Stimulated activated naive CD4-positive, alpha-beta T cell treated with Interleukin-2 at 50 U/mL for 16 hours (primary cell): ENCODE measurements around the gene ZNF786.

ENCODE experiments used
- DNase-seq: peaks from one replicate; lab custom pipeline; 2025; lab: John Stamatoyannopoulos, UW

Gene ZNF786

GRCh38 chr7:149028346-149029109, 62.0 kb downstream of the ZNF786 start, which contains the start of gene PDIA4:
TSS of gene PDIA4 (minus strand) at chr7:149028505. CDS start at chr7:149028408, 97 bp downstream.
- DNase-seq: peak; percentile 100

- no peak for DNase-seq
These were observed 62.7 kb downstream of the ZNF786 start for GRCh38 chr7:149027611-149028345.

- DNase-seq: no peak
These were observed 63.5 kb downstream of the ZNF786 start for GRCh38 chr7:149027055-149027454.

- no peak for DNase-seq
These were observed 66.9 kb downstream of the ZNF786 start for GRCh38 chr7:149023662-149024061.

GRCh38 chr7:149022756-149023360, 67.7 kb downstream of the ZNF786 start:
- no peak for DNase-seq

GRCh38 chr7:149021725-149022062, 68.8 kb downstream of the ZNF786 start:
- DNase-seq: no peak

- DNase-seq: no peak
These were observed 70.0 kb downstream of the ZNF786 start for GRCh38 chr7:149020483-149020882.
